IMR-90 (cell line): ENCODE results near the gene TNFRSF14. TPM values are rescaled to one million over a fixed set of nuclear protein-coding genes. Genes with fewer than 3 reads are reported as not detected.

Source experiments
- ATAC-seq: fragments of 200-7000 bp; cut with Tn5 transposase; 2 replicates; pipeline ENCODE4 v1.9.1; 2020; ENCODE audit warnings: low read depth, mild to moderate bottlenecking, moderate library complexity
- BruUV-seq: library from RNA; stranded (reverse); fragments of 400-500 nt; replicated peaks from 2 replicates; lab custom pipeline; 2021; lab: Mats Ljungman, UMichigan
- CTCF ChIA-PET: fragments of 300-600 bp; formaldehyde crosslinking; extraction: SDS; loops from one replicate; lab custom pipeline; 2021; ENCODE audit warnings: antibody characterized with exemption; lab: Yijun Ruan, JAX
- POLR2A ChIA-PET: fragments of 300-600 bp; sonication (Branson Sonifier 250); formaldehyde crosslinking; loops from one replicate; lab custom pipeline; 2022; ENCODE audit warnings: antibody characterized with exemption; ENCODE audit not compliant: unreplicated experiment; lab: Charles Lee
- DNase-seq: peaks from one replicate; pipeline ENCODE4 v3.0.0; 2013
- H2AFZ ChIP-seq: replicated peaks from 2 replicates; pipeline ENCODE3; 2013; ENCODE audit warnings: low read length, mild to moderate bottlenecking; ENCODE audit not compliant: poor library complexity
- H2AK5ac ChIP-seq: 2 replicates; pipeline ENCODE4 v1.6.1; 2013; ENCODE audit warnings: low read depth, low read length, inconsistent platforms
- H2AK9ac ChIP-seq: replicated peaks from 2 replicates; pipeline ENCODE3; 2013; ENCODE audit warnings: mild to moderate bottlenecking, low read depth, low read length, moderate library complexity; ENCODE audit not compliant: poor library complexity
- H2BK120ac ChIP-seq: 2 replicates; pipeline ENCODE4 v1.6.1; 2013; ENCODE audit warnings: low read depth, low read length, inconsistent platforms
- H2BK15ac ChIP-seq: 3 replicates; pipeline ENCODE4 v1.6.1; 2013; ENCODE audit warnings: low read depth, low read length, inconsistent platforms
- H2BK20ac ChIP-seq: 2 replicates; pipeline ENCODE4 v1.6.1; 2013; ENCODE audit warnings: low read depth, mild to moderate bottlenecking, inconsistent platforms, low read length, moderate library complexity
- H2BK5ac ChIP-seq: 2 replicates; pipeline ENCODE4 v1.6.1; 2013; ENCODE audit warnings: mild to moderate bottlenecking, low read depth, low read length, inconsistent platforms; ENCODE audit not compliant: poor library complexity, severe bottlenecking
- H3K14ac ChIP-seq: replicated peaks from 2 replicates; pipeline ENCODE4 v1.6.1; 2013; ENCODE audit warnings: low read depth, low read length, inconsistent platforms
- H3K18ac ChIP-seq: 2 replicates; pipeline ENCODE4 v1.6.1; 2013; ENCODE audit warnings: low read depth, low read length, control low read depth
- H3K23ac ChIP-seq: 2 replicates; pipeline ENCODE4 v1.6.1; 2013; ENCODE audit warnings: low read depth, low read length, inconsistent platforms
- H3K27ac ChIP-seq: 2 replicates; pipeline ENCODE4 v1.5.1; 2013; ENCODE audit warnings: mild to moderate bottlenecking, control low read depth, low read length; ENCODE audit not compliant: insufficient read depth
- H3K27me3 ChIP-seq: 2 replicates; pipeline ENCODE4 v1.6.1; 2013; ENCODE audit warnings: low read length; ENCODE audit not compliant: control insufficient read depth, insufficient read depth
- H3K36me3 ChIP-seq: 2 replicates; pipeline ENCODE4 v1.6.1; 2013; ENCODE audit warnings: low read length, mixed read lengths; ENCODE audit not compliant: control insufficient read depth, insufficient read depth
- H3K4ac ChIP-seq: 2 replicates; pipeline ENCODE4 v1.6.1; 2013; ENCODE audit warnings: low read depth, low read length, inconsistent platforms
- H3K4me1 ChIP-seq: 2 replicates; pipeline ENCODE4 v1.6.1; 2013; ENCODE audit warnings: low read length, mixed read lengths; ENCODE audit not compliant: control insufficient read depth, insufficient read depth
- H3K4me2 ChIP-seq: 2 replicates; pipeline ENCODE4 v1.6.1; 2013; ENCODE audit warnings: low read depth, mild to moderate bottlenecking, control low read depth, low read length, moderate library complexity
- H3K4me3 ChIP-seq: 2 replicates; pipeline ENCODE4 v1.5.1; 2013; ENCODE audit warnings: low read depth, mild to moderate bottlenecking, control low read depth, low read length, moderate library complexity; ENCODE audit not compliant: insufficient read depth
- H3K56ac ChIP-seq: 2 replicates; pipeline ENCODE4 v1.6.1; 2013; ENCODE audit warnings: low read length, inconsistent platforms; ENCODE audit not compliant: insufficient read depth; ENCODE audit errors: extremely low read depth
- H3K79me1 ChIP-seq, 2 experiments: 2 replicates each; pipeline ENCODE4 v1.6.1; 2013; ENCODE audit warnings: low read length in 2 of 2, inconsistent platforms in 1 of 2, low read depth in 1 of 2
- H3K9ac ChIP-seq: 2 replicates; pipeline ENCODE4 v1.6.1; 2013; ENCODE audit warnings: low read depth, low read length, control low read depth
- H3K9me1 ChIP-seq: 2 replicates; pipeline ENCODE4 v1.6.1; 2013; ENCODE audit warnings: low read length, inconsistent platforms; ENCODE audit not compliant: insufficient read depth
- H3K9me3 ChIP-seq: 2 replicates; pipeline ENCODE4 v1.6.1; 2013; ENCODE audit warnings: low read length; ENCODE audit not compliant: control insufficient read depth, insufficient read depth
- H4K20me1 ChIP-seq: 2 replicates; pipeline ENCODE4 v1.6.1; 2013; ENCODE audit warnings: low read length, inconsistent platforms; ENCODE audit not compliant: insufficient read depth
- H4K5ac ChIP-seq: 2 replicates; pipeline ENCODE4 v1.6.1; 2013; ENCODE audit warnings: mild to moderate bottlenecking, low read depth, low read length, control low read depth
- H4K8ac ChIP-seq, 2 experiments: 2 replicates each; pipeline ENCODE4 v1.6.1; 2013; ENCODE audit warnings: low read depth in 2 of 2, low read length in 2 of 2, control low read depth in 1 of 2, inconsistent platforms in 1 of 2
- H4K91ac ChIP-seq: 2 replicates; pipeline ENCODE4 v1.6.1; 2013; ENCODE audit warnings: low read depth, low read length, inconsistent platforms; ENCODE audit not compliant: insufficient read depth
- BHLHE40 ChIP-seq: fragments of 150-350 bp; IDR thresholded peaks from 2 replicates; pipeline ENCODE4 v1.6.1; 2016; ENCODE audit warnings: mild to moderate bottlenecking, low read depth, low read length
- MXI1 ChIP-seq: IDR thresholded peaks from 2 replicates; pipeline ENCODE4 v1.6.1; 2012; ENCODE audit warnings: low read depth, mild to moderate bottlenecking, low read length, moderate library complexity, borderline replicate concordance
- NFE2L2 ChIP-seq: fragments of 150-350 bp; IDR thresholded peaks from 2 replicates; pipeline ENCODE4 v1.6.1; 2016; ENCODE audit warnings: low read depth, mild to moderate bottlenecking, low read length
- WGBS, 2 experiments: methylation state at CpG; one replicate each; pipeline versions ENCODE4 v1.1.5 to v1.1.7; 2013; ENCODE audit warnings: missing lambda C conversion rate in 2 of 2; ENCODE audit not compliant: insufficient read length in 1 of 2; ENCODE audit errors: extremely low coverage in 2 of 2; 5-methylcytosine and 5-hydroxymethylcytosine counted together
- dilution Hi-C: fragments of 300-500 bp; cut with HindIII; formaldehyde crosslinking; loops from one replicate; pipeline ENCODE4 v1.14.3; 2018; ENCODE audit warnings: low sequenced_read_pairs; ENCODE audit not compliant: unreplicated experiment
- in situ Hi-C: fragments of 300-500 bp; cut with MboI; formaldehyde crosslinking; loops from 3 replicates; pipeline ENCODE4 v1.14.3; 2019; ENCODE audit warnings: low sequenced_read_pairs, inconsistent platforms, mixed read lengths
- intact Hi-C: fragments of 100-400 bp; cut with micrococcal nuclease; formaldehyde crosslinking; loops from 2 replicates; pipeline ENCODE4 v1.10.0; 2022
- polyA plus RNA-seq, 3 experiments: library from polyadenylated mRNA; depleted of rRNA; stranded (reverse); fragments of >200 nt; gene quantifications; 2 replicates each; pipeline ENCODE4 v1.2.3, GENCODE V29; 2012; ENCODE audit warnings: low replicate concordance in 1 of 3
- total RNA-seq: library from RNA; depleted of rRNA; stranded (reverse); fragments of >200 nt; gene quantifications from 2 replicates; pipeline ENCODE4 v1.2.3, GENCODE V29; 2012

TNFRSF14 gene
- total and polyA plus RNA-seq, 2 of the 4 experiments (the other 2 are of a cell fraction) = 1.3 to 4.2 TPM

DNA sequence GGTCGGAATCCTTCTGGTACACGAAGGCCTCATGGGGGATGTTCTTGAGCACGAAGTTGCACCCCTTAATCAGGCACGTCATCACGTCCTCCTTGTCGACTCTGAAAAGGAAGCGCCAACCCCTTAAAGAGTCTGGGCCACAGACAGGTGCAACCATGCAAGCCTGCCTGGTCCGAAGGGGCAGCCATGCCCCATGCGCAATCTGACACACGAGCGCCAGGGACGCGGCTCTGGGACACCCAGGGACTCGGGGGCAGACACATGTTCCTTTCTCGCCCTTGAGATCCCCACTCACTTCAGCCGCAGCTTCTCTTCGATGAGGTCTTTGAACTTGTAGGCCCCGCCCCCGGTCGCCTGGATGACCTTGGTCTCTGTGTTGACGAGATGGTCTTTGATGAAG is 35.4 kb upstream of the TNFRSF14 start:
- Histone ChIP-seq H3K18ac (no peak overlapping the region), H3K27me3 (no peaks in the 10 kb centered on the region), H3K9me3 (no peaks in the 10 kb centered on the region), H3K9ac (no peak overlapping the region), H3K4ac (no peak overlapping the region), H3K9me1 (peaks cover 13% of the 10 kb centered on the region), H3K36me3 (peaks cover 51% of the 10 kb centered on the region), H4K20me1 (peaks cover 46% of the 10 kb centered on the region), H4K8ac (no peak overlapping the region), H2AK5ac (no peak overlapping the region), H3K27ac (no peak overlapping the region), H3K4me3 (no peak overlapping the region), H2BK5ac (no peak overlapping the region), H2BK15ac (no peak overlapping the region), H3K4me1 (peaks cover 21% of the 10 kb centered on the region), H4K91ac (no peak overlapping the region), H3K23ac (no peak overlapping the region), H2AFZ (no peak overlapping the region), H3K56ac (no peak overlapping the region), H2BK20ac (no peak overlapping the region), H2BK120ac (no peak overlapping the region), H2AK9ac (no peak overlapping the region), H4K5ac (no peak overlapping the region), H3K79me1 (peaks cover 7 to 49% of the 10 kb centered on the region in 2 experiments), H3K14ac (no peak overlapping the region), H3K4me2 (no peak overlapping the region)
- no peak for TF ChIP-seq NFE2L2
- no peak for TF ChIP-seq MXI1
- TF ChIP-seq BHLHE40 = no peak
- DNase-seq = no peak
- BruUV-seq = no TSS peak
- dilution Hi-C loops = no loop called here
- intact Hi-C loops = no loop called here
- in situ Hi-C loops = no loop called here
- WGBS, 2 experiments = 95% methylated on average over 14 of the region's 21 CpGs; no CpG with 5 or more reads in 1 of the 2 experiments
- POLR2A ChIA-PET = no interaction called here
- CTCF ChIA-PET = no interaction called here
- no peak for ATAC-seq
